SIG-M5 treated with dmso at 0.1 percent for 504 hours (cell line): ENCODE results near the gene NXPE3.

Source experiments
- DNase-seq: peaks from one replicate; lab custom pipeline; 2025; ENCODE audit not compliant: unreplicated experiment; lab: John Stamatoyannopoulos, UW

NXPE3 gene

DNA sequence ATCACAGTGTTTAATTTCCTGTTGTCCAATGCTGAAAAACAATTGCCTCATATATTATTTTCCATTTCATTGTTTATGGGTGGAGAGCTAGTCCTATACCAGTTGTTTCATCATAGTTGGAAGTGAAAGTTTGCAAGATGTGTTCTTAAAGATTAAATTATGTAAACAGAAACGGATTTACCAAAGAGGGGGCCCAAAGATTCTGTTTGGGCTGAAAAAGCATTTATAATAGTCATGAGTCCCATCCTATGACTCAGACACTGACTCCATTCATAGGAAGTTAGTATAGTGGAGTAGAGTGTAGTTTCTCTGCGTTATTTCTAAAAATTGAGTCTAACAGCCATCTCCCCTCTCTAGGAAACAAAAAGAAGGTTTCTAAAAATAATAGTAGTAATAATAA, 94.6 kb downstream of the NXPE3 start:
- DNase-seq: peak; percentile 35

GRCh38 chr3:101876142-101876541, 97.1 kb downstream of the NXPE3 start:
- no peak for DNase-seq
